Measurements from ENCODE around the gene CYYR1.

DNA sequence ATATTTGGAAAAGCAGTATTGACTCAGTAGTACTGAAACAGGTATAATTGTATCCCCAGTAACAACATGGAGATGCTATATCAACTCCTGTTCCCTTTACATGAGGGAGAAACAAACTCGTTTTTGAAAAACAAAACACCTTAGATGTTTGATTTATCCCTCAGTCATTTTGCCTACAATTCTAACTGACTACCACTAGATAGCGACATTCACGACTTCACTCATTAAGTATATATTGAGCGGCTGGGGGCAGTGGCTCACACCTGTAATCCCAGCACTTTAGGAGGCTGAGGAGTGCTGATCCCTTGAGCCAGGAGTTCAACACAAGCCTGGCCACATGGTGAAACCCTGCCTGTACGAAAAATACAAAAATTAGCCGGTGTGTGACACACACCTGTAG, 83.3 kb downstream of the CYYR1 start:
- TF ChIP-seq, protein P1, sequence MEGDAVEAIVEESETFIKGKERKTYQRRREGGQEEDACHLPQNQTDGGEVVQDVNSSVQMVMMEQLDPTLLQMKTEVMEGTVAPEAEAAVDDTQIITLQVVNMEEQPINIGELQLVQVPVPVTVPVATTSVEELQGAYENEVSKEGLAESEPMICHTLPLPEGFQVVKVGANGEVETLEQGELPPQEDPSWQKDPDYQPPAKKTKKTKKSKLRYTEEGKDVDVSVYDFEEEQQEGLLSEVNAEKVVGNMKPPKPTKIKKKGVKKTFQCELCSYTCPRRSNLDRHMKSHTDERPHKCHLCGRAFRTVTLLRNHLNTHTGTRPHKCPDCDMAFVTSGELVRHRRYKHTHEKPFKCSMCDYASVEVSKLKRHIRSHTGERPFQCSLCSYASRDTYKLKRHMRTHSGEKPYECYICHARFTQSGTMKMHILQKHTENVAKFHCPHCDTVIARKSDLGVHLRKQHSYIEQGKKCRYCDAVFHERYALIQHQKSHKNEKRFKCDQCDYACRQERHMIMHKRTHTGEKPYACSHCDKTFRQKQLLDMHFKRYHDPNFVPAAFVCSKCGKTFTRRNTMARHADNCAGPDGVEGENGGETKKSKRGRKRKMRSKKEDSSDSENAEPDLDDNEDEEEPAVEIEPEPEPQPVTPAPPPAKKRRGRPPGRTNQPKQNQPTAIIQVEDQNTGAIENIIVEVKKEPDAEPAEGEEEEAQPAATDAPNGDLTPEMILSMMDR (IDR thresholded peaks at IDR 0.05), result no peak
- TF ChIP-seq POLR2A (IDR thresholded peaks at IDR 0.05), result no peak
- TF ChIP-seq POLR2AphosphoS5 (IDR thresholded peaks at IDR 0.05), result no peak
- no peak for TF ChIP-seq EP300 (IDR thresholded peaks at IDR 0.05)
